WTC11 (cell line): ENCODE data around the gene BBLN. TPM values are rescaled to one million over a fixed set of nuclear protein-coding genes. Genes with fewer than 3 reads are reported as not detected.

Source experiments
- ATAC-seq: fragments of 200-7000 bp; cut with Tn5 transposase; 2 replicates; pipeline ENCODE4 v1.10.0; 2021; ENCODE audit warnings: mild to moderate bottlenecking, moderate library complexity
- CTCF ChIA-PET: fragments of 300-600 bp; sonication (Branson Sonifier 250); formaldehyde crosslinking; loops from one replicate; lab custom pipeline; 2021; ENCODE audit warnings: antibody characterized with exemption; lab: Charles Lee
- POLR2A ChIA-PET: fragments of 350-600 bp; sonication (Branson Sonifier 250); formaldehyde crosslinking; loops from one replicate; lab custom pipeline; 2021; ENCODE audit warnings: antibody characterized with exemption; lab: Charles Lee
- DNase-seq: peaks from one replicate; pipeline ENCODE4 v3.0.0; 2021; ENCODE audit warnings: low spot score
- H3K27ac Mint-ChIP-seq: 2 replicates; pipeline ENCODE4 v1.8.0; 2021; ENCODE audit warnings: mixed read lengths
- H3K27me3 Mint-ChIP-seq: 2 replicates; pipeline ENCODE4 v1.8.0; 2021; ENCODE audit warnings: low read depth, mild to moderate bottlenecking, moderate library complexity, mixed read lengths
- H3K36me3 Mint-ChIP-seq: 2 replicates; pipeline ENCODE4 v1.8.0; 2021; ENCODE audit warnings: mixed read lengths
- H3K4me1 Mint-ChIP-seq: 2 replicates; pipeline ENCODE4 v1.8.0; 2022; ENCODE audit warnings: mixed read lengths
- H3K4me3 Mint-ChIP-seq: 2 replicates; pipeline ENCODE4 v1.8.0; 2021; ENCODE audit warnings: mild to moderate bottlenecking, moderate library complexity, mixed read lengths
- H3K9me3 Mint-ChIP-seq: 2 replicates; pipeline ENCODE4 v1.8.0; 2021; ENCODE audit warnings: mixed read lengths
- AR ChIP-seq: fragments of 250-450 bp; sonication (Bioruptor Pico); IDR thresholded peaks from 2 replicates; pipeline ENCODE4 v1.9.0; 2021; ENCODE audit warnings: mild to moderate bottlenecking
- ATF1 ChIP-seq: sonication (generic); formaldehyde crosslinking; IDR thresholded peaks from 2 replicates; pipeline ENCODE4 v1.8.1; 2023; ENCODE audit warnings: mild to moderate bottlenecking, moderate library complexity, missing genetic modification reagents
- ATF6 ChIP-seq: sonication (generic); formaldehyde crosslinking; IDR thresholded peaks from 2 replicates; pipeline ENCODE4 v1.8.1; 2023; ENCODE audit warnings: mild to moderate bottlenecking, missing genetic modification reagents
- CBFB ChIP-seq: sonication (generic); formaldehyde crosslinking; IDR thresholded peaks from 2 replicates; pipeline ENCODE4 v1.8.1; 2022; ENCODE audit warnings: mild to moderate bottlenecking, low read depth, missing genetic modification reagents
- E2F1 ChIP-seq: sonication (generic); formaldehyde crosslinking; IDR thresholded peaks from 2 replicates; pipeline ENCODE4 v1.8.0; 2022; ENCODE audit warnings: mild to moderate bottlenecking, missing genetic modification reagents
- E2F5 ChIP-seq: sonication (generic); formaldehyde crosslinking; IDR thresholded peaks from 2 replicates; pipeline ENCODE4 v1.8.1; 2022; ENCODE audit warnings: mild to moderate bottlenecking, moderate library complexity, missing genetic modification reagents
- ERG ChIP-seq: fragments of 250-450 bp; sonication (Bioruptor Pico); IDR thresholded peaks from 2 replicates; pipeline ENCODE4 v1.8.0; 2021; ENCODE audit warnings: mild to moderate bottlenecking
- ESRRA ChIP-seq: sonication (generic); formaldehyde crosslinking; IDR thresholded peaks from 2 replicates; pipeline ENCODE4 v1.8.1; 2022; ENCODE audit warnings: mild to moderate bottlenecking, missing genetic modification reagents, borderline replicate concordance
- FOXP4 ChIP-seq: sonication (generic); formaldehyde crosslinking; IDR thresholded peaks from 2 replicates; pipeline ENCODE4 v1.8.0; 2022; ENCODE audit warnings: mild to moderate bottlenecking, missing genetic modification reagents
- MAX ChIP-seq: sonication (generic); formaldehyde crosslinking; IDR thresholded peaks from 2 replicates; pipeline ENCODE4 v1.8.0; 2022; ENCODE audit warnings: mild to moderate bottlenecking, missing genetic modification reagents
- MYBL2 ChIP-seq: sonication (generic); formaldehyde crosslinking; IDR thresholded peaks from 2 replicates; pipeline ENCODE4 v1.8.1; 2023; ENCODE audit warnings: mild to moderate bottlenecking, moderate library complexity, missing genetic modification reagents
- NFYB ChIP-seq: sonication (generic); formaldehyde crosslinking; conservative IDR thresholded peaks from 2 replicates; pipeline ENCODE4 v1.8.0; 2022; ENCODE audit warnings: low read depth, missing genetic modification reagents
- NR3C1 ChIP-seq: sonication (generic); formaldehyde crosslinking; conservative IDR thresholded peaks from 2 replicates; pipeline ENCODE4 v1.8.1; 2023; ENCODE audit warnings: low read depth, mild to moderate bottlenecking, missing genetic modification reagents
- PRRX2 ChIP-seq: fragments of 250-450 bp; sonication (Bioruptor Pico); IDR thresholded peaks from 2 replicates; pipeline ENCODE4 v1.8.0; 2021; ENCODE audit warnings: mild to moderate bottlenecking
- TCF7 ChIP-seq: sonication (generic); formaldehyde crosslinking; IDR thresholded peaks from 2 replicates; pipeline ENCODE4 v1.8.0; 2022; ENCODE audit warnings: mild to moderate bottlenecking, low read depth, missing genetic modification reagents, moderate library complexity
- USF2 ChIP-seq: sonication (generic); formaldehyde crosslinking; IDR thresholded peaks from 2 replicates; pipeline ENCODE4 v1.8.1; 2023; ENCODE audit warnings: mild to moderate bottlenecking, missing genetic modification reagents, moderate library complexity
- ZBTB43 ChIP-seq: sonication (generic); formaldehyde crosslinking; IDR thresholded peaks from 2 replicates; pipeline ENCODE4 v1.8.1; 2023; ENCODE audit warnings: mild to moderate bottlenecking, missing genetic modification reagents
- ZNF281 ChIP-seq: sonication (generic); formaldehyde crosslinking; IDR thresholded peaks from 2 replicates; pipeline ENCODE4 v1.8.0; 2023; ENCODE audit warnings: mild to moderate bottlenecking, missing genetic modification reagents
- ZNF396 ChIP-seq: fragments of 250-450 bp; sonication (Bioruptor Pico); IDR thresholded peaks from 2 replicates; pipeline ENCODE4 v1.8.0; 2021; ENCODE audit warnings: mild to moderate bottlenecking, moderate library complexity, borderline replicate concordance
- ZNF416 ChIP-seq: fragments of 250-450 bp; sonication (Bioruptor Pico); IDR thresholded peaks from 2 replicates; pipeline ENCODE4 v1.9.0; 2021; ENCODE audit warnings: mild to moderate bottlenecking, inconsistent platforms
- ZNF671 ChIP-seq: fragments of 250-450 bp; sonication (Bioruptor Pico); IDR thresholded peaks from 2 replicates; pipeline ENCODE4 v1.8.0; 2021; ENCODE audit warnings: mild to moderate bottlenecking
- total RNA-seq: library from RNA; stranded (reverse); gene quantifications from 3 replicates; pipeline ENCODE4 v1.2.3, GENCODE V29; 2021

BBLN gene
- total RNA-seq, 1 experiment from 2014 or later, result 77.1 TPM

- DNase-seq (no peak), ATAC-seq (no peak)
- Mint-ChIP-seq H3K4me1 (peaks cover 5% of the 10 kb centered on the region), H3K9me3 (no peaks in the 10 kb centered on the region), H3K27me3 (no peaks in the 10 kb centered on the region), H3K27ac (no peak overlapping the region), H3K36me3 (peaks cover 10% of the 10 kb centered on the region), H3K4me3 (peak overlapping the region; percentile 74)
- ChIA-PET POLR2A (interaction anchor here (1.0 to 1.5 kb wide), 3 partner anchors 9 to 95 kb away, joined by 3 to 6 read pairs (median 3); no protein-coding TSS in a partner anchor), CTCF (interaction anchor here (1.0 to 3.6 kb wide), 14 partner anchors 10 to 278 kb away, joined by 3 to 37 read pairs (median 5); partner anchors contain the start of genes CIZ1 and DNM1)
- TF ChIP-seq ERG (CRISPR knock-in tag), result no peak
- no peak for TF ChIP-seq ZNF396 (CRISPR knock-in tag)
- TF ChIP-seq E2F1 (CRISPR knock-in tag), result no peak
- TF ChIP-seq PRRX2 (CRISPR knock-in tag), result no peak
- no peak for TF ChIP-seq NR3C1 (CRISPR knock-in tag)
- TF ChIP-seq AR (CRISPR knock-in tag), result 0 out of 2 replicates have a peak, but pooled peaks have one; percentile 38
- 0 out of 2 replicates have a peak, but pooled peaks have one; percentile 41 for TF ChIP-seq ATF1 (CRISPR knock-in tag)
- TF ChIP-seq ZBTB43, result 0 out of 2 replicates have a peak, but pooled peaks have one; percentile 2
- TF ChIP-seq ATF6, result no peak
- no peak for TF ChIP-seq ESRRA
- TF ChIP-seq ZNF281, result no peak
- TF ChIP-seq ZNF671 (CRISPR knock-in tag), result no peak
- TF ChIP-seq E2F5 (CRISPR knock-in tag), result no peak
- TF ChIP-seq MAX (CRISPR knock-in tag), result 0 out of 2 replicates have a peak, but pooled peaks have one; percentile 1
- TF ChIP-seq MYBL2 (CRISPR knock-in tag), result no peak
- no peak for TF ChIP-seq CBFB (CRISPR knock-in tag)
- TF ChIP-seq FOXP4 (CRISPR knock-in tag), result no peak
- TF ChIP-seq ZNF416 (CRISPR knock-in tag), result no peak
- no peak for TF ChIP-seq TCF7 (CRISPR knock-in tag)
- TF ChIP-seq NFYB, result no peak
- TF ChIP-seq USF2, result no peak
Observed at GRCh38 chr9:128160603-128160987, 530 bp downstream of the BBLN start.
